Measurements from ENCODE around the gene IQCN. TPM values are rescaled to one million over a fixed set of nuclear protein-coding genes. Genes with fewer than 3 reads are reported as not detected.

The IQCN gene
- total RNA-seq, 4 donors from 2014 or later: 5.7 to 17.0 (median 8.9) TPM

GRCh38 chr19:18298601-18299000 is 24.3 kb upstream of the IQCN start:
- 53 to 56% methylated on average over 6 of the region's 6 CpGs for WGBS, 2 donors
- Histone ChIP-seq H3K36me3 (no peaks in the 10 kb centered on the region), H3K4me3 (replicated peaks in 1 of 3) (no peak overlapping the region), H3K9me3 (no peaks in the 10 kb centered on the region), H3K27ac (peak overlapping the region in 1 of 3 donors; percentile 30), H3K4me1 (peaks cover 8 to 35% of the 10 kb centered on the region in 2 donors), H3K27me3 (no peaks in the 10 kb centered on the region)
- DNase-seq: no peak
- no peak for TF ChIP-seq CTCF (IDR thresholded peaks at IDR 0.05)
- no peak for TF ChIP-seq POLR2A (IDR thresholded peaks at IDR 0.05)
- intact Hi-C loops (cut with DNase I): no loop called here

- intact Hi-C loops (cut with DNase I): no loop called here
- TF ChIP-seq CTCF (IDR thresholded peaks at IDR 0.05) (no peak), POLR2A (IDR thresholded peaks at IDR 0.05) (no peak)
- H3K4me1 ChIP-seq: peaks cover 12 to 30% of the 10 kb centered on the region in 2 donors
- no peaks in the 10 kb centered on the region for H3K9me3 ChIP-seq
- no peaks in the 10 kb centered on the region for H3K27me3 ChIP-seq
- H3K4me3 ChIP-seq (replicated peaks in 1 of 3): no peak overlapping the region
- H3K27ac ChIP-seq: no peak overlapping the region
- no peaks in the 10 kb centered on the region for H3K36me3 ChIP-seq
- WGBS, 2 donors: 33 to 49% methylated on average over 4 of the region's 4 CpGs
- no peak for DNase-seq
Observed at GRCh38 chr19:18297308-18297707, 23.1 kb upstream of the IQCN start.

- H3K36me3 ChIP-seq: no peaks in the 10 kb centered on the region
- no peaks in the 10 kb centered on the region for H3K9me3 ChIP-seq
- no peak overlapping the region for H3K27ac ChIP-seq
- no peak for DNase-seq
- 83 to 98% methylated on average over 4 of the region's 4 CpGs for WGBS, 2 donors
- TF ChIP-seq CTCF (IDR thresholded peaks at IDR 0.05): no peak
- TF ChIP-seq POLR2A (IDR thresholded peaks at IDR 0.05): no peak
- H3K4me1 ChIP-seq: peaks cover 20 to 26% of the 10 kb centered on the region in 2 donors
- no peaks in the 10 kb centered on the region for H3K27me3 ChIP-seq
- intact Hi-C loops (cut with DNase I): no loop called here
- no peak overlapping the region for H3K4me3 ChIP-seq (replicated peaks in 1 of 3)
Observed at GRCh38 chr19:18295034-18295451, 20.8 kb upstream of the IQCN start.

GRCh38 chr19:18294467-18294864 is 20.2 kb upstream of the IQCN start:
- Histone ChIP-seq H3K4me1 (peaks cover 20 to 27% of the 10 kb centered on the region in 2 donors), H3K9me3 (no peaks in the 10 kb centered on the region), H3K27ac (peak overlapping the region in 1 of 3 donors; percentile 99), H3K4me3 (replicated peaks in 1 of 3) (no peak overlapping the region), H3K36me3 (no peaks in the 10 kb centered on the region), H3K27me3 (no peaks in the 10 kb centered on the region)
- WGBS, 2 donors: 39 to 51% methylated on average over 4 to 5 of the region's 9 CpGs
- TF ChIP-seq CTCF (IDR thresholded peaks at IDR 0.05) (no peak), POLR2A (IDR thresholded peaks at IDR 0.05) (no peak)
- intact Hi-C loops (cut with DNase I): no loop called here
- DNase-seq: peak; percentile 45 to 46

GRCh38 chr19:18293642-18294466 is 19.6 kb upstream of the IQCN start:
- no peaks in the 10 kb centered on the region for H3K9me3 ChIP-seq
- no peak overlapping the region for H3K4me3 ChIP-seq (replicated peaks in 1 of 3)
- peak overlapping the region; percentile 95 to 99 (median 96) for H3K27ac ChIP-seq
- no peaks in the 10 kb centered on the region for H3K36me3 ChIP-seq
- H3K27me3 ChIP-seq: no peaks in the 10 kb centered on the region
- H3K4me1 ChIP-seq: peaks cover 20 to 24% of the 10 kb centered on the region in 2 donors
- TF ChIP-seq POLR2A (IDR thresholded peaks at IDR 0.05): peak in 1 of 2 donors; percentile 1
- no peak for TF ChIP-seq CTCF (IDR thresholded peaks at IDR 0.05)
- 60 to 64% methylated on average over 18 of the region's 18 CpGs for WGBS, 2 donors
- DNase-seq: no peak
- intact Hi-C loops (cut with DNase I): no loop called here

Data from thyroid gland (tissue), 4 donors.